ENCODE measurements around the gene FEM1B.

FEM1B gene

GRCh38 chr15:68258692-68259091 is 18.9 kb upstream of the FEM1B start:
- in situ Hi-C loops (cut with MboI; ENCODE audit: low sequenced_read_pairs), result no loop called here

- in situ Hi-C loops (cut with MboI; ENCODE audit: low sequenced_read_pairs), result no loop called here
Observed at GRCh38 chr15:68259883-68260282, 17.7 kb upstream of the FEM1B start.

GRCh38 chr15:68261241-68261640 is 16.3 kb upstream of the FEM1B start:
- in situ Hi-C loops (cut with MboI; ENCODE audit: low sequenced_read_pairs), result no loop called here

GRCh38 chr15:68261980-68262379 is 15.6 kb upstream of the FEM1B start:
- in situ Hi-C loops (cut with MboI; ENCODE audit: low sequenced_read_pairs), result no loop called here

GRCh38 chr15:68262514-68263356 is 14.8 kb upstream of the FEM1B start:
- in situ Hi-C loops (cut with MboI; ENCODE audit: low sequenced_read_pairs), result no loop called here

GRCh38 chr15:68264282-68264681 is 13.3 kb upstream of the FEM1B start:
- in situ Hi-C loops (cut with MboI; ENCODE audit: low sequenced_read_pairs), result no loop called here

GRCh38 chr15:68265081-68265480 is 12.5 kb upstream of the FEM1B start:
- in situ Hi-C loops (cut with MboI; ENCODE audit: low sequenced_read_pairs), result no loop called here

GRCh38 chr15:68265674-68266073 is 11.9 kb upstream of the FEM1B start:
- in situ Hi-C loops (cut with MboI; ENCODE audit: low sequenced_read_pairs), result no loop called here

GRCh38 chr15:68268405-68268804 is 9.1 kb upstream of the FEM1B start:
- in situ Hi-C loops (cut with MboI; ENCODE audit: low sequenced_read_pairs), result no loop called here

- in situ Hi-C loops (cut with MboI; ENCODE audit: low sequenced_read_pairs), result no loop called here
Observed at GRCh38 chr15:68271854-68272471, 5.6 kb upstream of the FEM1B start.

GRCh38 chr15:68272721-68273271 is 4.7 kb upstream of the FEM1B start:
- in situ Hi-C loops (cut with MboI; ENCODE audit: low sequenced_read_pairs), result no loop called here

- in situ Hi-C loops (cut with MboI; ENCODE audit: low sequenced_read_pairs), result no loop called here
Observed at GRCh38 chr15:68274201-68274848, 3.2 kb upstream of the FEM1B start.

- in situ Hi-C loops (cut with MboI; ENCODE audit: low sequenced_read_pairs), result no loop called here
Observed at GRCh38 chr15:68275165-68275746, 2.3 kb upstream of the FEM1B start.

- in situ Hi-C loops (cut with MboI; ENCODE audit: low sequenced_read_pairs), result no loop called here
Observed at GRCh38 chr15:68276668-68277067, 877 bp upstream of the FEM1B start.

- in situ Hi-C loops (cut with MboI; ENCODE audit: low sequenced_read_pairs), result no loop called here
Observed at GRCh38 chr15:68277131-68277602, 378 bp upstream of the FEM1B start.

GRCh38 chr15:68278345-68278594 is 725 bp downstream of the FEM1B start:
- in situ Hi-C loops (cut with MboI; ENCODE audit: low sequenced_read_pairs), result no loop called here

- in situ Hi-C loops (cut with MboI; ENCODE audit: low sequenced_read_pairs), result no loop called here
Observed at GRCh38 chr15:68278595-68279405, 1.3 kb downstream of the FEM1B start.

- in situ Hi-C loops (cut with MboI; ENCODE audit: low sequenced_read_pairs), result no loop called here
Observed at GRCh38 chr15:68279779-68280753, 2.5 kb downstream of the FEM1B start.

GRCh38 chr15:68281008-68281407 is 3.5 kb downstream of the FEM1B start:
- in situ Hi-C loops (cut with MboI; ENCODE audit: low sequenced_read_pairs), result no loop called here
